K562 (cell line): ENCODE data around the gene STON2. TPM values are rescaled to one million over a fixed set of nuclear protein-coding genes. Genes with fewer than 3 reads are reported as not detected.

Experiments
- CC2D1A ChIP-seq: fragments of 450-650 bp; IDR thresholded peaks from 2 replicates; pipeline ENCODE4 v1.6.1; 2017; ENCODE audit warnings: mild to moderate bottlenecking
- EP300 ChIP-seq: IDR thresholded peaks from 2 replicates; pipeline ENCODE4 v1.6.1; 2012; ENCODE audit warnings: low read length, improper control_type of control experiment
- FOXM1 ChIP-seq, 2 experiments: fragments of 450-650 bp in 1 of 2; sonication (generic) in 1 of 2; formaldehyde crosslinking in 1 of 2; IDR thresholded peaks; 2 replicates each; pipeline versions ENCODE4 v1.6.1 to v1.9.0; 2017 to 2022; ENCODE audit warnings: low read depth in 2 of 2, mild to moderate bottlenecking in 2 of 2, missing genetic modification reagents in 1 of 2, moderate library complexity in 1 of 2
- HNRNPLL ChIP-seq: fragments of 200-400 bp; formaldehyde crosslinking; IDR thresholded peaks from 2 replicates; pipeline ENCODE4 v1.6.1; 2017; ENCODE audit warnings: low read length, low read depth, mild to moderate bottlenecking; ENCODE audit not compliant: poor library complexity, severe bottlenecking
- KAT2B ChIP-seq: IDR thresholded peaks from one replicate; pipeline ENCODE4 v1.6.1; 2012; ENCODE audit warnings: low read depth, mild to moderate bottlenecking, control low read depth, inconsistent platforms, low read length, moderate library complexity
- KLF13 ChIP-seq: fragments of 450-650 bp; IDR thresholded peaks from 2 replicates; pipeline ENCODE4 v1.6.1; 2016; ENCODE audit warnings: missing genetic modification characterization, low read depth, mild to moderate bottlenecking, missing compliant biosample characterization, moderate library complexity, borderline replicate concordance
- KLF16 ChIP-seq: IDR thresholded peaks from 2 replicates; pipeline ENCODE4 v1.6.1; 2016; ENCODE audit warnings: antibody characterized with exemption
- MITF ChIP-seq: IDR thresholded peaks from 2 replicates; pipeline ENCODE4 v1.6.1; 2014; ENCODE audit warnings: antibody characterized with exemption
- NFIC ChIP-seq: fragments of 450-650 bp; IDR thresholded peaks from 2 replicates; pipeline ENCODE4 v1.6.1; 2017; ENCODE audit warnings: mild to moderate bottlenecking, inconsistent platforms
- PHTF2 ChIP-seq: fragments of 250-450 bp; sonication (Bioruptor Pico); IDR thresholded peaks from 2 replicates; pipeline ENCODE4 v1.5.0; 2021; ENCODE audit warnings: mild to moderate bottlenecking
- RBBP5 ChIP-seq: fragments of 200-600 bp; sonication (generic); IDR thresholded peaks from 2 replicates; pipeline ENCODE4 v1.6.1; 2012; ENCODE audit warnings: borderline replicate concordance, mild to moderate bottlenecking, low read length, control low read depth, inconsistent platforms; ENCODE audit not compliant: insufficient read depth, poor library complexity, severe bottlenecking
- REST ChIP-seq, 2 experiments: fragments of 450-650 bp; formaldehyde crosslinking in 1 of 2; IDR thresholded peaks; 2 replicates each; pipeline versions ENCODE4 v1.4.0 to v1.6.1; 2014 to 2020; ENCODE audit warnings: mild to moderate bottlenecking in 2 of 2, borderline replicate concordance in 1 of 2, low read depth in 1 of 2
- SREBF2 ChIP-seq: sonication (generic); formaldehyde crosslinking; IDR thresholded peaks from 2 replicates; pipeline ENCODE4 v1.4.0; 2020; ENCODE audit warnings: mild to moderate bottlenecking, missing genetic modification reagents
- SRSF7 ChIP-seq: fragments of 200-400 bp; formaldehyde crosslinking; optimal IDR thresholded peaks from 2 replicates; pipeline ENCODE3; 2017; ENCODE audit warnings: mild to moderate bottlenecking, low read depth, low read length
- ZFP1 ChIP-seq: fragments of 450-650 bp; formaldehyde crosslinking; IDR thresholded peaks from 2 replicates; pipeline ENCODE4 v1.4.0; 2020; ENCODE audit warnings: mild to moderate bottlenecking, mixed read lengths
- polyA plus RNA-seq, 8 experiments: library from polyadenylated mRNA; depleted of rRNA in 4 of 8; stranded (reverse) in 5 of 8; unstranded in 3 of 8; fragments of >200 nt; fragmentation: Nextera tagmentation in 2 of 8; fragmentation: Illumina TruSeq in 1 of 8; extraction: Ambion mirVana in 2 of 8; extraction: Trizol in 1 of 8; gene quantifications; 2 replicates each; pipeline versions ENCODE4 v1.2.1 to v1.2.3, GENCODE V29; 2011 to 2014; ENCODE audit warnings: inconsistent platforms in 1 of 8, missing spikeins in 1 of 8
- total RNA-seq, 7 experiments: library from RNA; depleted of rRNA in 6 of 7; stranded (reverse); fragments of >200 nt in 6 of 7; fragmentation: Illumina TruSeq in 2 of 7; extraction: Trizol in 2 of 7; gene quantifications; 2 replicates each; pipeline versions ENCODE4 v1.2.1 to v1.2.3, GENCODE V29; 2011 to 2021; ENCODE audit warnings: low replicate concordance in 1 of 7
- TF ChIP-seq, protein P1 (sequence below): sonication (generic); formaldehyde crosslinking; IDR thresholded peaks from 2 replicates; pipeline ENCODE4 v1.8.0; 2022; ENCODE audit warnings: mild to moderate bottlenecking, missing genetic modification reagents
- TF ChIP-seq, protein P2 (sequence below): sonication (generic); formaldehyde crosslinking; IDR thresholded peaks from 2 replicates; pipeline ENCODE4 v1.9.0; 2022; ENCODE audit warnings: mild to moderate bottlenecking, missing genetic modification reagents

Gene STON2
- total and polyA plus RNA-seq, 9 of the 15 experiments (the other 6 are each of a cell fraction or from before 2014, with no cell fraction given) = 7.8 to 99.3 (median 53.5) TPM

DNA sequence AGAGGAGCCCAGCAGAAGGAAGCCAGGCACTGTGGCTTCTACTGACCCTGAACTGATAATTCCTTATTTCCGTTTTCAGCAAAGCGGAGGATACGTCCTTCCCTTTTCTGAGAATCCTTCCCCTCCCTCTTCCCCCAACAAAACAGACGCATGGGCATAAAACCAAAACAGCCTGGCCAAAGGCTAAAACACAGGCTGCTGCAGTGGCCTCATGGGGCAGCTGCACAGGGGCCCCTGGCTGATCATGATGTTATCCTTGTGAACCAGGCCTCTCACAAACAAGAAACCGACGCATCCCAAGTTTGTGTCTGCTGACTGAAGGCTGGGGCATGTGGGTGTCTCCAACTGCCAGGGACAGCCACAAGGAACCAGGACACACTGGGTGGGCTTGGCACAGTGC lies 23.4 kb upstream of the STON2 start (continued):
- TF ChIP-seq MITF (no peak), NFIC (peak; percentile 52; the same call in 1 of the 2 replicates), ZFP1 (CRISPR knock-in tag) (no peak), KLF13 (tag) (no peak), REST (IDR thresholded peaks at IDR 0.05; ENCODE audit: borderline replicate concordance) (peak; percentile 25; the same call in 1 of the 2 replicates), REST (CRISPR knock-in tag; IDR thresholded peaks at IDR 0.05; ENCODE audit: low read depth) (no peak), CC2D1A (peak; percentile 10; the same call in 1 of the 2 replicates), RBBP5 (peak; percentile 39), SRSF7 (no peak), HNRNPLL (no peak), KAT2B (no peak), FOXM1 (IDR thresholded peaks at IDR 0.05; ENCODE audit: low read depth) (peak; percentile 46; the same call in 1 of the 2 replicates), FOXM1 (CRISPR knock-in tag; IDR thresholded peaks at IDR 0.05; ENCODE audit: low read depth) (no peak), PHTF2 (CRISPR knock-in tag) (no peak), KLF16 (peak; percentile 36; the same call in 1 of the 2 replicates), SREBF2 (no peak), EP300 (peak; percentile 86)
- TF ChIP-seq, protein P1, sequence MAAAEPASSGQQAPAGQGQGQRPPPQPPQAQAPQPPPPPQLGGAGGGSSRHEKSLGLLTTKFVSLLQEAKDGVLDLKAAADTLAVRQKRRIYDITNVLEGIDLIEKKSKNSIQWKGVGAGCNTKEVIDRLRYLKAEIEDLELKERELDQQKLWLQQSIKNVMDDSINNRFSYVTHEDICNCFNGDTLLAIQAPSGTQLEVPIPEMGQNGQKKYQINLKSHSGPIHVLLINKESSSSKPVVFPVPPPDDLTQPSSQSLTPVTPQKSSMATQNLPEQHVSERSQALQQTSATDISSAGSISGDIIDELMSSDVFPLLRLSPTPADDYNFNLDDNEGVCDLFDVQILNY (CRISPR knock-in tag) = no peak
- TF ChIP-seq, protein P2, sequence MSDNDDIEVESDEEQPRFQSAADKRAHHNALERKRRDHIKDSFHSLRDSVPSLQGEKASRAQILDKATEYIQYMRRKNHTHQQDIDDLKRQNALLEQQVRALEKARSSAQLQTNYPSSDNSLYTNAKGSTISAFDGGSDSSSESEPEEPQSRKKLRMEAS (CRISPR knock-in tag) = peak; percentile 46; the same call in 1 of the 2 replicates
